IPS-18c (cell line): Measurements from ENCODE around the gene ASTN2.

Experiments used
- H3K4me3 ChIP-seq: 2 replicates; pipeline ENCODE4 v1.7.0; 2013; ENCODE audit warnings: low read depth, mild to moderate bottlenecking, low read length, moderate library complexity; ENCODE audit not compliant: insufficient read depth
- H3K9me3 ChIP-seq: one replicate; pipeline ENCODE4 v1.6.1; 2013; ENCODE audit warnings: mild to moderate bottlenecking, low read length, moderate library complexity; ENCODE audit not compliant: control insufficient read depth, insufficient read depth

ASTN2 gene

DNA sequence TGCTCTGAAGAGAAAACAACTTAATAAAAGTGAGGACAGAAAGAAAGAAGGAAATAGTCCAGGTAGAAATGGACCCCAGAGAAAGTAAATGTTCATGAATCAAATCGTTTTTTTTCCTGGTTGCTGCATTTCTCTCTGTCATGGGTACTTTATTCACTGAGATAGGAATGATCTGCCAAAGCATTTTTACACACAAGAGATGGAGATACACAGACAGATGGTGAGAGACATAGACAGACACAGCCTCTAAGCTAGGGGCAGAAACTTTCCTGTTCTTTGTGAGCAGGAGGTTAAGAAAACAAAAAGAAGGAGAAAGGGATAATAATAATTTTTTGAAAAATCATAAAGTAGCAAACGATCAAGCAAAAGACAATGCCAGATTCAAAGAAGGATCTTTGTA, 73.7 kb downstream of the ASTN2 start:
- Histone ChIP-seq H3K9me3 (no peaks in the 10 kb centered on the region), H3K4me3 (no peak overlapping the region)

GRCh38 chr9:117340422-117340821, 74.4 kb downstream of the ASTN2 start:
- Histone ChIP-seq H3K9me3 (no peaks in the 10 kb centered on the region), H3K4me3 (no peak overlapping the region)

GRCh38 chr9:117335837-117336433, 78.9 kb downstream of the ASTN2 start:
- Histone ChIP-seq H3K4me3 (no peak overlapping the region), H3K9me3 (no peaks in the 10 kb centered on the region)

GRCh38 chr9:117334101-117334500, 80.8 kb downstream of the ASTN2 start:
- Histone ChIP-seq H3K9me3 (no peaks in the 10 kb centered on the region), H3K4me3 (no peak overlapping the region)

DNA sequence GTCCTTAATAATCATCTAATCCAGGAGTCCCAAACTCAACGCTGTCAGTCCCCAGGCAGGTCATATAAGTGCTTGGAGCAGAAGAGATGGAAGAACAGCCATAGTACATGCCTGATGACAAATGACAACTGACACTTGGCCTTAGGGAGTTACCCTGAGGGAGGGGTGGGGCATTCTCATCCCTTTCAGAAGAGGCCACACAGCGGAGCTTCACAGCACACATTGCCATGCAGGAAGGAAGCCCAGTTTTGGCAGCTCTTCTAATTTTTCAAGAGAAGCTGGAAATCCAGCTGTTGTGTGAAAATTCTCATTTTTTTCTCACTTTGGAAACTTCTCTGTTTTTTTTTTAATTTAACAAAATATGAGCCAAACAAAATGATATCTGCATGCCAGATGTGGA, 89.0 kb downstream of the ASTN2 start:
- H3K4me3 ChIP-seq, result no peak overlapping the region
- no peaks in the 10 kb centered on the region for H3K9me3 ChIP-seq

DNA sequence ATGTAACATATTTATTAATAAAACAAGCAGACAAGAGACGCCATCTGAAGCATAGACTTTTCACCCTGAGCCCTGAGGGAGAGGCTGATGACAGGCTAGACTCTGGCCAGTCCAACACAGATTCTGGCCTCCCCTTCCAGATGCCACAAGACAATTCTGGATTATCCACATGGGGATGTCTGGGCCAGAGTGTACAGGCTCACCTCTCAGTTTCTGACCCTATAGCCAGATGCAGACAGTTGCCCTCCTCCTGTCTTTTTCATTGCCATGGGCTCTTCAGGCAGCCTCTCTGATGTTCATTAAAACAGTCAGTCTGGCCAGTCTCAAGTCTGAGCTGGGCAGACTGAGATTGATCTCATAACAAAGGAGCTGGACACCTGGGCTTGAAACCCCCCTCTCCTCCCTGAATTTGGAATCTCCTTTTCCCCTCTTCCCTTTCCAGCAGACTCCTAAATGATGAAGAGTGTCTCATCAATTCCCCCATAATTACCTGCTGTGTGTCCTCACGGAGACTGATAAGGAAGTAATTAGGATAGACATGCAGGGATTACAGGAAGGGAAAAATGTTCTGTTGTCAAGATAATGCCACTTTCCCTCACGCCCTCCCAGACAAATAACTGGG, 89.6 kb downstream of the ASTN2 start:
- no peaks in the 10 kb centered on the region for H3K9me3 ChIP-seq
- no peak overlapping the region for H3K4me3 ChIP-seq

- H3K9me3 ChIP-seq, result no peaks in the 10 kb centered on the region
- H3K4me3 ChIP-seq, result no peak overlapping the region
These were observed 91.5 kb downstream of the ASTN2 start for GRCh38 chr9:117323390-117323789.

- Histone ChIP-seq H3K4me3 (no peak overlapping the region), H3K9me3 (no peaks in the 10 kb centered on the region)
These were observed 97.7 kb downstream of the ASTN2 start for GRCh38 chr9:117317192-117317591.

DNA sequence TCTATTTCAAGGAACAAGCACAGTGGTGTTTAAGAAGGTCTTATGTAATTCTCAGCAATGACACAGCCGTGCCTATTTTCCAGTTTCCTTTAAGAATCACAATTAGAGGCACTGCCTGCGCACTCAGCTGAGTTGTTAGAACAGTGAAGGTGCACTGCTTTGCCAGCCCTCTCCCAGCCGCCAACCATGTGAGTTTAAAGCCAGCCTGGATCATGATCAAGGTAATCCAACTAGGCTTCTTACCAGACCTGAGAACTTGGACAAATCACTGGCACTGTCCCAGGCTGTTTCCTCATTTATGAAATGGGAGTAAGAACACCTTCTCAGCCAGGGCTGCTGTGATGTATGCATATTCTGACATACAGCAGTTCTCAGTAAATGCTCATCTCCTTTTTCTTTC, 99.6 kb downstream of the ASTN2 start:
- Histone ChIP-seq H3K4me3 (no peak overlapping the region), H3K9me3 (no peaks in the 10 kb centered on the region)

- Histone ChIP-seq H3K9me3 (no peaks in the 10 kb centered on the region), H3K4me3 (no peak overlapping the region)
These were observed 100.9 kb downstream of the ASTN2 start for GRCh38 chr9:117313989-117314388.

DNA sequence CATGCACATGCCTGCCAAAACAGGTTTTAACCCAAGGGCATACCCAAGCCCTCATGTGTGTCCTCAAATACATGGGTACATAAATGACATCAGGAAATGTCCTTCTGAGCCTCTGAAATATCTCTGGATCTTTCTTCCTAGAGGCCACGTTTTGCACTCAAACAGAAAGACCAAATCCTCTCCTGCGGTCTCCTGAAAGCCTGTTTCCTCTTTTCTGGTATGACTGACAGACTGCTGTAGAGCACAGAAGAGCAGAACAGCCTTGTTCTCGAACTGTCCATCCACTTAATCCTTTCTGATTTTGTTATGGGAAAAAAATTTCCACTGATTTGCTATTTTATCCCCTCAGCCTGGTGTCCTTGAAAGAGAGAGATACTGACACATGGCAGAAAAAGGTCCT, 107.2 kb downstream of the ASTN2 start:
- Histone ChIP-seq H3K4me3 (no peak overlapping the region), H3K9me3 (no peaks in the 10 kb centered on the region)

- H3K9me3 ChIP-seq, result no peaks in the 10 kb centered on the region
- no peak overlapping the region for H3K4me3 ChIP-seq
These were observed 108.8 kb downstream of the ASTN2 start for GRCh38 chr9:117306032-117306431.

- no peak overlapping the region for H3K4me3 ChIP-seq
- no peaks in the 10 kb centered on the region for H3K9me3 ChIP-seq
These were observed 109.4 kb downstream of the ASTN2 start for GRCh38 chr9:117305454-117305853.

DNA sequence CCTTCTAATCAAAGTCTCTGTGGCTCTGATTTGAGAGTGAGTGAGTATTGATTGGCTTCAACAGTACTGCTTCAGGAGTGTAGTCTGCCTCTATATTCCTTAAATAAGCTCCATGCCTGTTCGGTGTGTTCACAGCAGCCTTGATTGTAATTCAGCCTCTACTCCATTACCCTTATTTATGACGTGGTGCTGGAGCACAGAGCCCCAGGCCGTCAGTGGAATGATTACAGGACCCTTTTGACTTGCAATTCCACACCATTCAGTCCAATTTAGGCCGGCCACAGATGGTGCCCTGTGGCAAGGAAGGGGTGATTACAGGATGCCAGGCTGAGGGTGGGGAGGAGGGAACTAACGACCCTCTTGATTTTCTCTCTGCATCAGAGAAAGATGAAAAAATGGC, 110.3 kb downstream of the ASTN2 start:
- no peak overlapping the region for H3K4me3 ChIP-seq
- no peaks in the 10 kb centered on the region for H3K9me3 ChIP-seq

- Histone ChIP-seq H3K9me3 (no peaks in the 10 kb centered on the region), H3K4me3 (no peak overlapping the region)
These were observed 111.1 kb downstream of the ASTN2 start for GRCh38 chr9:117303643-117304230.

- Histone ChIP-seq H3K4me3 (no peak overlapping the region), H3K9me3 (no peaks in the 10 kb centered on the region)
These were observed 112.4 kb downstream of the ASTN2 start for GRCh38 chr9:117302487-117302886.

GRCh38 chr9:117300371-117301110, 114.3 kb downstream of the ASTN2 start:
- H3K4me3 ChIP-seq, result no peak overlapping the region
- H3K9me3 ChIP-seq, result no peaks in the 10 kb centered on the region

- H3K4me3 ChIP-seq, result no peak overlapping the region
- H3K9me3 ChIP-seq, result no peaks in the 10 kb centered on the region
These were observed 118.4 kb downstream of the ASTN2 start for GRCh38 chr9:117296453-117296852.
